ENCODE data around the gene FAM120AOS. TPM values are rescaled to one million over a fixed set of nuclear protein-coding genes. Genes with fewer than 3 reads are reported as not detected.

The FAM120AOS gene
- total RNA-seq, 1 experiment from 2014 or later, result 53.6 TPM

DNA sequence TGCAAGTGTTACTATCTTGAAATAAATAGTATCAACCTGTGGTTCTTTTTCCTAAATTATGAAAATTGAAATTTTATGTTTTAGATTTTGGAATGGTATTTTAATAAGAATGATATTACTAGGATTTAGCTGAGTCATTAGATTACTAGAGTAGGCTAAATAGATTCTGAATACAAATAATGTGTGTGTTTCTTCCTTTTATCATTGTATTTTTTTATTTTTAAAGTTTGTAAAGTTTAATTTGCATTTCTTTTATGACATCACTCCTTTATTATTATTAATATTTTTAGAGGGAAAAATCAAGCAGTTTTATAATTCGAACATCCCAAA, 8.0 kb upstream of the FAM120AOS start:
- H3K14ac ChIP-seq (ENCODE audit: insufficient read depth, low read length), result no peak overlapping the region
- no peak overlapping the region for H2BK20ac ChIP-seq (ENCODE audit: low read depth, low read length, poor library complexity, severe bottlenecking)
- no peak overlapping the region for H3K18ac ChIP-seq (ENCODE audit: insufficient read length, low read depth, low read length)
- H3K23me2 ChIP-seq (ENCODE audit: insufficient read length, low read depth, low read length, poor library complexity, severe bottlenecking), result no peaks in the 10 kb centered on the region
- Mint-ChIP-seq H3K27me3 (ENCODE audit: low read depth) (no peaks in the 10 kb centered on the region), H3K36me3 (ENCODE audit: insufficient read depth in 1 of 3, low read depth in 3 of 3) (no peaks in the 10 kb centered on the region; a peak in 1 of 7 replicates), H3K9me3 (no peaks in the 10 kb centered on the region), H3K27ac (no peak overlapping the region), H3K4me3 (no peak overlapping the region), H3K4me1 (peaks cover 58 to 66% of the 10 kb centered on the region in 2 experiments)
- TF ChIP-seq, protein P1, sequence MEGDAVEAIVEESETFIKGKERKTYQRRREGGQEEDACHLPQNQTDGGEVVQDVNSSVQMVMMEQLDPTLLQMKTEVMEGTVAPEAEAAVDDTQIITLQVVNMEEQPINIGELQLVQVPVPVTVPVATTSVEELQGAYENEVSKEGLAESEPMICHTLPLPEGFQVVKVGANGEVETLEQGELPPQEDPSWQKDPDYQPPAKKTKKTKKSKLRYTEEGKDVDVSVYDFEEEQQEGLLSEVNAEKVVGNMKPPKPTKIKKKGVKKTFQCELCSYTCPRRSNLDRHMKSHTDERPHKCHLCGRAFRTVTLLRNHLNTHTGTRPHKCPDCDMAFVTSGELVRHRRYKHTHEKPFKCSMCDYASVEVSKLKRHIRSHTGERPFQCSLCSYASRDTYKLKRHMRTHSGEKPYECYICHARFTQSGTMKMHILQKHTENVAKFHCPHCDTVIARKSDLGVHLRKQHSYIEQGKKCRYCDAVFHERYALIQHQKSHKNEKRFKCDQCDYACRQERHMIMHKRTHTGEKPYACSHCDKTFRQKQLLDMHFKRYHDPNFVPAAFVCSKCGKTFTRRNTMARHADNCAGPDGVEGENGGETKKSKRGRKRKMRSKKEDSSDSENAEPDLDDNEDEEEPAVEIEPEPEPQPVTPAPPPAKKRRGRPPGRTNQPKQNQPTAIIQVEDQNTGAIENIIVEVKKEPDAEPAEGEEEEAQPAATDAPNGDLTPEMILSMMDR (conservative IDR thresholded peaks at IDR 0.05), result no peak
- H3K9ac ChIP-seq (ENCODE audit: extremely low read depth, insufficient read length, low read length), result no peak overlapping the region
- H3K79me2 ChIP-seq (ENCODE audit: insufficient read depth, low read length), result peaks cover 39% of the 10 kb centered on the region
- no peaks in the 10 kb centered on the region for H4K20me1 ChIP-seq (ENCODE audit: control insufficient read depth, insufficient read depth, insufficient read length)
- no peaks in the 10 kb centered on the region for H3K27me3 ChIP-seq (ENCODE audit: insufficient read depth, low read length)
- H3K4ac ChIP-seq (ENCODE audit: low read depth, low read length), result no peak overlapping the region
- no peak overlapping the region for H2AFZ ChIP-seq (ENCODE audit: low read length)
- DNase-seq, result no peak
- no peak overlapping the region for H4K8ac ChIP-seq (replicated peaks; ENCODE audit: insufficient read length, low read depth, low read length)
- H3K4me1 ChIP-seq (ENCODE audit: insufficient read depth, low read length), result peaks cover 16% of the 10 kb centered on the region; the same call in 1 of the 2 replicates
- WGBS (ENCODE audit: extremely low coverage, insufficient read length, low lambda C conversion rate), result no CpG with 5 or more reads among the region's 1 CpG
- H2BK12ac ChIP-seq (ENCODE audit: insufficient read length, low read depth, low read length), result no peak overlapping the region
- H3K4me2 ChIP-seq (ENCODE audit: insufficient read depth, insufficient read length, low read length), result no peak overlapping the region
- H3K79me1 ChIP-seq (ENCODE audit: insufficient read depth, low read depth, low read length, poor library complexity, severe bottlenecking), result peaks cover 15% of the 10 kb centered on the region
- no peaks in the 10 kb centered on the region for H3K9me3 ChIP-seq (ENCODE audit: control insufficient read depth, low read depth, low read length)
- no peak overlapping the region for H2BK120ac ChIP-seq (ENCODE audit: low read depth, low read length, poor library complexity, severe bottlenecking)
- H4K5ac ChIP-seq (ENCODE audit: insufficient read length, low read depth, low read length), result no peak overlapping the region
- H3K27ac ChIP-seq (ENCODE audit: insufficient read length, low read depth, low read length), result no peak overlapping the region
- no peak overlapping the region for H3T11ph ChIP-seq (ENCODE audit: low read length)
- no peak overlapping the region for H3K56ac ChIP-seq (ENCODE audit: insufficient read length, low read depth, low read length)
- H2BK5ac ChIP-seq (ENCODE audit: insufficient read length, low read length), result no peak overlapping the region
- no peak overlapping the region for H2BK15ac ChIP-seq (ENCODE audit: low read depth, low read length)
- no peak overlapping the region for H2AK5ac ChIP-seq (ENCODE audit: insufficient read length, low read length)
- no peak overlapping the region for H3K23ac ChIP-seq (ENCODE audit: insufficient read length, low read depth, low read length)
- H4K91ac ChIP-seq (ENCODE audit: insufficient read length, low read depth, low read length), result no peak overlapping the region

Data from H9 (cell line).